ENCODE measurements around the gene IFITM2.
"Not testable (repeated sequence)": the region's sequence is repeated elsewhere in the genome, so short reads cannot be mapped to it uniquely, and the experiment has no call there.

Gene IFITM2

GRCh38 chr11:307766-308708 lies at the start of gene IFITM2:
IFITM2 (plus strand) TSS chr11:307816; CDS start chr11:308193, 377 bp downstream.
- in situ Hi-C loops (cut with MboI; ENCODE audit: low sequenced_read_pairs) = not testable (repeated sequence)

- in situ Hi-C loops (cut with MboI; ENCODE audit: low sequenced_read_pairs) = no loop called here
Measured at GRCh38 chr11:259413-259812, 48.2 kb upstream of the IFITM2 start.

- in situ Hi-C loops (cut with MboI; ENCODE audit: low sequenced_read_pairs) = no loop called here
Measured at GRCh38 chr11:261624-262023, 46.0 kb upstream of the IFITM2 start.

- in situ Hi-C loops (cut with MboI; ENCODE audit: low sequenced_read_pairs) = no loop called here
Measured at GRCh38 chr11:266676-267439, 40.8 kb upstream of the IFITM2 start.

GRCh38 chr11:267491-267994 lies 40.1 kb upstream of the IFITM2 start:
- in situ Hi-C loops (cut with MboI; ENCODE audit: low sequenced_read_pairs) = no loop called here

- in situ Hi-C loops (cut with MboI; ENCODE audit: low sequenced_read_pairs) = not testable (repeated sequence)
Measured at GRCh38 chr11:268716-269145, 38.9 kb upstream of the IFITM2 start.

GRCh38 chr11:269146-269890 lies 38.3 kb upstream of the IFITM2 start:
- in situ Hi-C loops (cut with MboI; ENCODE audit: low sequenced_read_pairs) = no loop called here

- in situ Hi-C loops (cut with MboI; ENCODE audit: low sequenced_read_pairs) = no loop called here
Measured at GRCh38 chr11:270451-271318, 36.9 kb upstream of the IFITM2 start.

GRCh38 chr11:271319-271715 lies 36.3 kb upstream of the IFITM2 start:
- in situ Hi-C loops (cut with MboI; ENCODE audit: low sequenced_read_pairs) = no loop called here

GRCh38 chr11:272195-272930 lies 35.3 kb upstream of the IFITM2 start:
- in situ Hi-C loops (cut with MboI; ENCODE audit: low sequenced_read_pairs) = no loop called here

- in situ Hi-C loops (cut with MboI; ENCODE audit: low sequenced_read_pairs) = no loop called here
Measured at GRCh38 chr11:272931-273198, 34.8 kb upstream of the IFITM2 start.

- in situ Hi-C loops (cut with MboI; ENCODE audit: low sequenced_read_pairs) = no loop called here
Measured at GRCh38 chr11:276219-276618, 31.4 kb upstream of the IFITM2 start.

GRCh38 chr11:278001-278951 lies 29.3 kb upstream of the IFITM2 start, which contains the start of gene NLRP6:
NLRP6 (plus strand) TSS chr11:278407; CDS start chr11:278570, 163 bp downstream.
- in situ Hi-C loops (cut with MboI; ENCODE audit: low sequenced_read_pairs) = no loop called here

GRCh38 chr11:279040-279965 lies 28.3 kb upstream of the IFITM2 start:
- in situ Hi-C loops (cut with MboI; ENCODE audit: low sequenced_read_pairs) = no loop called here

- in situ Hi-C loops (cut with MboI; ENCODE audit: low sequenced_read_pairs) = no loop called here
Measured at GRCh38 chr11:279966-280705, 27.5 kb upstream of the IFITM2 start.

GRCh38 chr11:280706-281485 lies 26.7 kb upstream of the IFITM2 start:
- in situ Hi-C loops (cut with MboI; ENCODE audit: low sequenced_read_pairs) = no loop called here
